GM12874 (cell line): ENCODE results near the gene ST6GAL1.

Source experiments
- TF ChIP-seq, protein P1 (sequence below): IDR thresholded peaks from 2 replicates; pipeline ENCODE4 v1.5.1; 2011; ENCODE audit warnings: low read depth, mild to moderate bottlenecking, control low read depth, low read length, moderate library complexity; ENCODE audit not compliant: insufficient read depth

The ST6GAL1 gene

GRCh38 chr3:187110156-187110555 is 179.8 kb downstream of the ST6GAL1 start:
- TF ChIP-seq, protein P1, sequence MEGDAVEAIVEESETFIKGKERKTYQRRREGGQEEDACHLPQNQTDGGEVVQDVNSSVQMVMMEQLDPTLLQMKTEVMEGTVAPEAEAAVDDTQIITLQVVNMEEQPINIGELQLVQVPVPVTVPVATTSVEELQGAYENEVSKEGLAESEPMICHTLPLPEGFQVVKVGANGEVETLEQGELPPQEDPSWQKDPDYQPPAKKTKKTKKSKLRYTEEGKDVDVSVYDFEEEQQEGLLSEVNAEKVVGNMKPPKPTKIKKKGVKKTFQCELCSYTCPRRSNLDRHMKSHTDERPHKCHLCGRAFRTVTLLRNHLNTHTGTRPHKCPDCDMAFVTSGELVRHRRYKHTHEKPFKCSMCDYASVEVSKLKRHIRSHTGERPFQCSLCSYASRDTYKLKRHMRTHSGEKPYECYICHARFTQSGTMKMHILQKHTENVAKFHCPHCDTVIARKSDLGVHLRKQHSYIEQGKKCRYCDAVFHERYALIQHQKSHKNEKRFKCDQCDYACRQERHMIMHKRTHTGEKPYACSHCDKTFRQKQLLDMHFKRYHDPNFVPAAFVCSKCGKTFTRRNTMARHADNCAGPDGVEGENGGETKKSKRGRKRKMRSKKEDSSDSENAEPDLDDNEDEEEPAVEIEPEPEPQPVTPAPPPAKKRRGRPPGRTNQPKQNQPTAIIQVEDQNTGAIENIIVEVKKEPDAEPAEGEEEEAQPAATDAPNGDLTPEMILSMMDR, result no peak

DNA sequence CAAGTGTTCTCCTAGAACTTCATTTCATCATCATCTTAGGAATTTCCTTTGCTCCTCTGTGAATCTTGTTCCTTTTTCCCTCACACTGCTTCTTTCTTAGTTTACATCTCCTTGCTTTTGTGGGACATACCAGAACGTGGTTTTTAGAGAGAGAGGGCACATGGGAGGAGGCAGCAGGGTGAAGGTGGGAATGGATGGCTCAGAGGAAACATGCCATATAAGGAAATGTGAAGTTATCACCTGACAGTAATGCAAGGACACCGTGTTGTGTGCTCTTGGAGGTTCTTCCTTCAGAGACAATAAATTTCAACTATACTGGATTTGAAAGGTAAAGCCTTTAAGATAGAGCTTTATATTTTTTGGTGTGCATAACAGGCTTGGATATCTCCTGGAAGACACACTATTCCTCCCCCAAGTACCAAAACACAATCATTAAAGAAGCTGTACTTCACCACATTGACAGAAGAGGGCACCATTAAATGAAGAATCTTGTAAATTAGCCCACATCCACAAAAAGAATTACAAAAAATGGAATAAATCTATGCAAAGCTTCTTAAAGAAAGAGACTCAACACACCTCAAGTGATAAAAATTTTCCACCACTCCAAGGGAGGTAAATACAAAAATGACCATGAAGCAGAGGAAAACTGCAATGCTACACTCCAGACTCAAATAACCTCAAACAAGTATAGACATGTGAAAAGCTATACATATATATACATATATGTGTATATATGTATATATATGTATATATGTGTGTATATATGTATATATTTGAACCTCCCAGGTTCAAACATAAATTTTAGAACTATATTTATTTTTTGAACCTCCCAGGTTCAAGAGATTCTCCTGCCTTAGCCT is 182.8 kb downstream of the ST6GAL1 start:
- TF ChIP-seq, protein P1, result peak; percentile 35; the same call in 1 of the 2 replicates

DNA sequence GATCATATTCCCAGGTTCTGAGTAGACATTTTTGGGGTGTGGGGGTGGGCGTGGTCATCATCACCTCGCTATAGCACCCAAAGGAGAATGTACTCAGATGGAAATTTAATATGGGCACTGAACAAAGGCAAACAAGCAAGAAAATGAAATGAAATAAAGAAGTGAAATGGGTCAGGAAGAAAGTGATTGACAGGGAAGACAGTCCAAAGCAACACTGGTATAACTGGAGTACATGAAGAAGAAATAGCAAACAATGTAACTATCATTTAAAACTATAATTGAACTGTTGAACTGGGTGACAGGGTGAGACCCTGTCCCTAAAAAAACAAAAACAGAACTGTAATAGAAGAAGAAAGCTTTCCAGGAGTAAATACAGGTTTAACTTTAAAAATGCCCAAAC is 184.2 kb downstream of the ST6GAL1 start:
- TF ChIP-seq, protein P1, result no peak

DNA sequence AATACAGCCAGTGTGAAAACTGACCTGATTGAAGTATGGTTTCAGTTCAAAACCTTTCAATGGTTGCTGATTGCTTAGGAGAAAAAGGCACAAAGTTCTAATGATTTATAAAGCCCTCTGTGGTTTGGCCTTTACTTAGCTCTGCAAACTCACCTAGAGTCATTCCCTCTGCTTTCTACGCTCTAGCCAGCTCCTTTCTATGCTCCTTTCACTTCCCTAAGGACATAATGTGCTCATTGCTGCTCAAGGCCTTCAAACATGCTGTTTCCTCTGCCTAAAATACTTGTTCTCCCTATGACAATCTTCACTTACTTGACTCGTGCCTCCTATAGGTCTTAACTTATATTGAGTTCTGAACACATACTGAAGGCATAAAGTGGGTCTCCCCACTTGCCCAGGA is 190.0 kb downstream of the ST6GAL1 start:
- TF ChIP-seq, protein P1, result no peak

DNA sequence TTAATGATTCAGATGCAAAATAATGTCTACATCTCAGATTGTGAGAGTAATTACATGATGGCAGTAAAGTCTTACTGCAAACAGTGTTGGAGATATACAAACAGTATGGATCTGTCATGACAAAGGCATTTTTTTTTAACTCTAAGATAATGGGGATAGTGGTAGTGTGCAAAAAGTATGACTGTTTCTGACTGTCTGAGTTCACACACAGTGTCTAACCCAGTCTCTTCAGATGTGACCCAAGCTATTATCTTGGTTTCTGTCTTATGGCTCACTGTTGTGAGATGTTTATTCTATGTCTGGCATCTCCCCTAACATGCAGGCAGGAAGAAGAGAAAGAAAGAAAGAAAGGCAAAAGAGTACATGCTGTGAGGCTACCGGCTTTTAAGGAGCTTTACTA is 191.9 kb downstream of the ST6GAL1 start:
- TF ChIP-seq, protein P1, result no peak

GRCh38 chr3:187125319-187126031 is 195.1 kb downstream of the ST6GAL1 start:
- TF ChIP-seq, protein P1, result no peak
